ENCODE data around the gene EXOC3.

GRCh38 chr5:483434-484140 lies 40.6 kb downstream of the EXOC3 start:
- no peak for TF ChIP-seq POLR2AphosphoS5 (IDR thresholded peaks at IDR 0.05; ENCODE audit: low read depth, low read length)
- no peak for TF ChIP-seq SIN3A (IDR thresholded peaks at IDR 0.05; ENCODE audit: borderline replicate concordance, insufficient read depth, low read length)
- no peak for TF ChIP-seq REST (IDR thresholded peaks at IDR 0.05; ENCODE audit: insufficient read depth in 1 of 2, low read depth in 2 of 2, low read length in 2 of 2)

Data from PFSK-1 (cell line).